Esophagus muscularis mucosa (tissue), 4 donors: ENCODE data around the gene RCE1. TPM values are rescaled to one million over a fixed set of nuclear protein-coding genes. Genes with fewer than 3 reads are reported as not detected.

Source experiments
- DNase-seq: peaks from one replicate; pipeline ENCODE4 v3.0.0-alpha.2; 2017; ENCODE audit errors: extremely low spot score
- H3K27ac ChIP-seq, 4 donors: fragments of 200-600 bp; sonication (generic); replicated peaks in 1 of 4; 1 replicate in 3 of 4; 2 replicates in 1 of 4; pipeline ENCODE4 v1.5.1; 2016 to 2019; ENCODE audit warnings: mild to moderate bottlenecking in 1 of 4
- H3K27me3 ChIP-seq, 4 donors: fragments of 200-600 bp; sonication (generic); one replicate each; pipeline versions ENCODE4 v1.5.1 to v1.6.0; 2016 to 2019
- H3K36me3 ChIP-seq, 4 donors: fragments of 200-600 bp; sonication (generic); one replicate each; pipeline ENCODE4 v1.5.1; 2016 to 2019
- H3K4me1 ChIP-seq, 4 donors: fragments of 200-600 bp; sonication (generic); one replicate each; pipeline ENCODE4 v1.5.1; 2016 to 2019
- H3K4me3 ChIP-seq, 4 donors: fragments of 200-600 bp; sonication (generic); 1 replicate in 2 of 4; 2 replicates in 2 of 4; pipeline ENCODE4 v1.5.1; 2016 to 2019; ENCODE audit warnings: mild to moderate bottlenecking in 4 of 4, moderate library complexity in 1 of 4
- H3K9me3 ChIP-seq, 4 donors: fragments of 200-600 bp; sonication (generic); 1 replicate in 3 of 4; 2 replicates in 1 of 4; pipeline ENCODE4 v1.5.1; 2016 to 2019
- EP300 ChIP-seq: sonication (generic); formaldehyde crosslinking; IDR thresholded peaks from one replicate; pipeline ENCODE4 v1.6.1; 2017; ENCODE audit warnings: antibody characterized with exemption
- POLR2A ChIP-seq: fragments of 450-650 bp; IDR thresholded peaks from one replicate; pipeline ENCODE4 v1.6.1; 2017; ENCODE audit warnings: antibody characterized with exemption, moderate library complexity, mild to moderate bottlenecking, low read depth
- POLR2AphosphoS5 ChIP-seq, 2 donors: sonication (generic); formaldehyde crosslinking; IDR thresholded peaks; one replicate each; pipeline ENCODE4 v1.6.1; 2017; ENCODE audit warnings: antibody characterized with exemption in 2 of 2
- WGBS: methylation state at CpG from one replicate; pipeline ENCODE4 v1.1.5; 2018; 5-methylcytosine and 5-hydroxymethylcytosine counted together
- intact Hi-C: fragments of 100-400 bp; cut with DNase I; formaldehyde crosslinking; loops from one replicate; pipeline ENCODE4 v1.15.1; 2023
- total RNA-seq, 4 donors: library from RNA; depleted of rRNA; stranded (reverse); fragments of >200 nt; gene quantifications; one replicate each; pipeline versions ENCODE4 v1.1.0 to v1.2.1, GENCODE V29; 2016
- TF ChIP-seq, protein P1 (sequence below), 3 experiments: fragments of 200-600 bp in 2 of 3; fragments of 450-650 bp in 1 of 3; sonication (generic) in 2 of 3; IDR thresholded peaks; one replicate each; pipeline ENCODE4 v1.5.1; 2017 to 2019; ENCODE audit warnings: antibody characterized with exemption in 3 of 3, mild to moderate bottlenecking in 2 of 3, moderate library complexity in 1 of 3

RCE1 gene
- total RNA-seq, 4 donors from 2014 or later = 8.7 to 18.2 (median 13.0) TPM

DNA sequence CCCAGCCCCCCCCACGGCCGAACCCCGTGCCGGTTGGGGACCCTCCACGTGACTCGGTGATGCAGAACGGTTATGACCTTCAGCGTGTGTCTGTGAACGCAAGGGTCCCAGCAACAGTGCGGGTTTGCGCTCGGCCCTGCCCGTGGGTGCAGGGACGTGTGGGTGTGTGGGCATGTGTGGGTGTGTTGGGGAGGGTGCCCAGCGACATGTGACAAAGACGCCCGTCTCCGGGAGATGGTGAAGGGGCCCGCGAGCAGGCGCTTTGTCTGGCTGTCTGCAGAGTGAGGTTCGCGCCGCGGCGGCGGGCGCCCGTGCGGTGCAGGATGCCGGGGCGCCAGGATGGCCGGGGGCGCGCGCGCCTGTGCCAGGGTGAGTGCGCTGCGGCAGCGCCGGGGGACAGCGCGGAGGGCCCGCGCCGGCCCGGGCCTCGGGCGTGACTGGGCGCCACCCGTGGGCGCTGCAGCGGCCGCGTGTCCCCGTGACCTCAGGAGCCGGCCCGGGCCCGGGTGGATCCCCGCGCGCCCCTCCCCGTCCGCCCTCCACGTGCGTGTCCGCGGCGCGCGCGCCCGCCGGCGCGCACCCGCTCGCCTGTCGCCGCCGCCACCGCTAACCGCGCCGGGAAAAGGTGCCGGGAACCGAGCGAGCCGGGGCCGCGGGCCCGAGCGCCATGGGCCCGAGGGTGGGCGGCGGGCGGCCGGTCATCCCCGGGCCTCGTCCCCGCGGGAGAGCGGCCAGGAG is 13.4 kb downstream of the RCE1 start, which contains the start of gene LRFN4:
Gene LRFN4 (plus strand): TSS at position 569 of the 738 bp plus-strand sequence. CDS start 681 bp downstream, outside the sequence.
- Histone ChIP-seq H3K36me3 (peaks cover 0 to 18% (median 16%) of the 10 kb centered on the region in 4 donors), H3K4me3 (peak within 1 kb of the TSS; percentile 68 to 82 (median 77)), H3K9me3 (no peaks in the 10 kb centered on the region), H3K27me3 (no peaks in the 10 kb centered on the region), H3K27ac (peak within 1 kb of the TSS; percentile 84 to 92 (median 90)), H3K4me1 (peaks cover 6 to 33% (median 17%) of the 10 kb centered on the region in 4 donors)
- DNase-seq = no peak
- 0% methylated on average over 5 of the region's 103 CpGs for WGBS
- TF ChIP-seq POLR2AphosphoS5 (IDR thresholded peaks at IDR 0.05) (no peak), POLR2A (no peak)
- TF ChIP-seq, protein P1, sequence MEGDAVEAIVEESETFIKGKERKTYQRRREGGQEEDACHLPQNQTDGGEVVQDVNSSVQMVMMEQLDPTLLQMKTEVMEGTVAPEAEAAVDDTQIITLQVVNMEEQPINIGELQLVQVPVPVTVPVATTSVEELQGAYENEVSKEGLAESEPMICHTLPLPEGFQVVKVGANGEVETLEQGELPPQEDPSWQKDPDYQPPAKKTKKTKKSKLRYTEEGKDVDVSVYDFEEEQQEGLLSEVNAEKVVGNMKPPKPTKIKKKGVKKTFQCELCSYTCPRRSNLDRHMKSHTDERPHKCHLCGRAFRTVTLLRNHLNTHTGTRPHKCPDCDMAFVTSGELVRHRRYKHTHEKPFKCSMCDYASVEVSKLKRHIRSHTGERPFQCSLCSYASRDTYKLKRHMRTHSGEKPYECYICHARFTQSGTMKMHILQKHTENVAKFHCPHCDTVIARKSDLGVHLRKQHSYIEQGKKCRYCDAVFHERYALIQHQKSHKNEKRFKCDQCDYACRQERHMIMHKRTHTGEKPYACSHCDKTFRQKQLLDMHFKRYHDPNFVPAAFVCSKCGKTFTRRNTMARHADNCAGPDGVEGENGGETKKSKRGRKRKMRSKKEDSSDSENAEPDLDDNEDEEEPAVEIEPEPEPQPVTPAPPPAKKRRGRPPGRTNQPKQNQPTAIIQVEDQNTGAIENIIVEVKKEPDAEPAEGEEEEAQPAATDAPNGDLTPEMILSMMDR (IDR thresholded peaks at IDR 0.05) = no peak
- intact Hi-C loops = loop anchor here (10.0 kb wide), 1 partner anchor 512 kb away; the partner anchor contains the start of genes B4GAT1 and BRMS1

DNA sequence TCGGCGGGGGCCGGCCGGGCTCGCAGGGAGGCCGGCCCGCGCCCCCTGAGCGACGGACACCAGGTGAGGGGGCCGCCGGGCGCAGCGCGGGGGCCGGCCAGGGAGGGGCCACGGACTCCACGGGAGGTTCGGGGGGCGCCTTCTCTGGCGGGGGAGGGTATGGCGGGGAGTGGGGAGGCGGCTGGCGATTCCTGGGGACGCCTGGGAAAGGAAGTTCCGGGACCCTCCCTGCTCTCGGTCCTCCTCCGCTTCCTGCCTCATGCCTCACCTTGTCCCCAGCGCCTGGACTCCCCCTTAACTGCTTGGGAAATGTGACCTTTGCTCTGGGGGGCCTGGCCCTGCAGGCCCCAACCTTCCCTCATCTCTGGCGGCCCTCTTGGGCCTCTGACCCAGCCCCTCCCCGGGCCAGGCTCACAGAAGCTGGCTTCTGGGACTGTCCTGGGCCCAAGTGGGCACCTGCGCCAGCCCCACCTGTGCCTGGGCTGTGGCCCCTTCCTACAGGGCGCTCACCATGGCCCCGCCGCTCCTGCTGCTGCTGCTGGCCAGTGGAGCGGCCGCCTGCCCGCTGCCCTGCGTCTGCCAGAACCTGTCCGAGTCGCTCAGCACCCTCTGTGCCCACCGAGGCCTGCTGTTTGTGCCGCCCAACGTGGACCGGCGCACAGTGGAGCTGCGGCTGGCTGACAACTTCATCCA is 14.1 kb downstream of the RCE1 start:
- 93% methylated on average over 5 of the region's 47 CpGs for WGBS
- TF ChIP-seq, protein P1 (IDR thresholded peaks at IDR 0.05) = no peak
- no peak for TF ChIP-seq POLR2A
- Histone ChIP-seq H3K27ac (peak overlapping the region; percentile 66 to 92 (median 86)), H3K9me3 (no peaks in the 10 kb centered on the region), H3K4me1 (peaks cover 6 to 33% (median 17%) of the 10 kb centered on the region in 4 donors), H3K4me3 (peak overlapping the region; percentile 68 to 82 (median 77)), H3K27me3 (no peaks in the 10 kb centered on the region), H3K36me3 (peaks cover 0 to 22% (median 16%) of the 10 kb centered on the region in 4 donors)
- no peak for DNase-seq
- intact Hi-C loops = loop anchor here (10.0 kb wide), 1 partner anchor 513 kb away; the partner anchor contains the start of genes B4GAT1 and BRMS1

DNA sequence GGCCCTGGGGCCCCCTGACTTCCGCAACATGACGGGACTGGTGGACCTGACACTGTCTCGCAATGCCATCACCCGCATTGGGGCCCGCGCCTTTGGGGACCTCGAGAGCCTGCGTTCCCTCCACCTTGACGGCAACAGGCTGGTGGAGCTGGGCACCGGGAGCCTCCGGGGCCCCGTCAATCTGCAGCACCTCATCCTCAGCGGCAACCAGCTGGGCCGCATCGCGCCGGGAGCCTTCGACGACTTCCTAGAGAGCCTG is 14.6 kb downstream of the RCE1 start:
- peak overlapping the region in 2 of 4 donors; percentile 66 to 89 for H3K27ac ChIP-seq
- no peak for DNase-seq
- H3K36me3 ChIP-seq = peaks cover 0 to 22% (median 16%) of the 10 kb centered on the region in 4 donors
- H3K27me3 ChIP-seq = no peaks in the 10 kb centered on the region
- no peak for TF ChIP-seq POLR2A
- TF ChIP-seq, protein P1 (IDR thresholded peaks at IDR 0.05) = no peak
- TF ChIP-seq POLR2AphosphoS5 (IDR thresholded peaks at IDR 0.05) = no peak
- TF ChIP-seq EP300 = no peak
- WGBS = 98% methylated on average over 16 of the region's 19 CpGs
- peaks cover 6 to 33% (median 17%) of the 10 kb centered on the region in 4 donors for H3K4me1 ChIP-seq
- no peaks in the 10 kb centered on the region for H3K9me3 ChIP-seq
- intact Hi-C loops = loop anchor here (10.0 kb wide), 1 partner anchor 513 kb away; the partner anchor contains the start of genes B4GAT1 and BRMS1
- no peak overlapping the region for H3K4me3 ChIP-seq

DNA sequence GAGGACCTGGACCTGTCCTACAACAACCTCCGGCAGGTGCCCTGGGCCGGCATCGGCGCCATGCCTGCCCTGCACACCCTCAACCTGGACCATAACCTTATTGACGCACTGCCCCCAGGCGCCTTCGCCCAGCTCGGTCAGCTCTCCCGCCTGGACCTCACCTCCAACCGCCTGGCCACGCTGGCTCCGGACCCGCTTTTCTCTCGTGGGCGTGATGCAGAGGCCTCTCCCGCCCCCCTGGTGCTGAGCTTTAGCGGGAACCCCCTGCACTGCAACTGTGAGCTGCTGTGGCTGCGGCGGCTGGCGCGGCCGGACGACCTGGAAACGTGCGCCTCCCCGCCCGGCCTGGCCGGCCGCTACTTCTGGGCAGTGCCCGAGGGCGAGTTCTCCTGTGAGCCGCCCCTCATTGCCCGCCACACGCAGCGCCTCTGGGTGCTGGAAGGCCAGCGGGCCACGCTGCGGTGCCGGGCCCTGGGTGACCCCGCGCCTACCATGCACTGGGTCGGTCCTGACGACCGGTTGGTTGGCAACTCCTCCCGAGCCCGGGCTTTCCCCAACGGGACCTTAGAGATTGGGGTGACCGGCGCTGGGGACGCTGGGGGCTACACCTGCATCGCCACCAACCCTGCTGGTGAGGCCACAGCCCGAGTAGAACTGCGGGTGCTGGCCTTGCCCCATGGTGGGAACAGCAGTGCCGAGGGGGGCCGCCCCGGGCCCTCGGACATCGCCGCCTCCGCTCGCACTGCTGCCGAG is 15.1 kb downstream of the RCE1 start:
- H3K4me1 ChIP-seq = peaks cover 6 to 33% (median 17%) of the 10 kb centered on the region in 4 donors
- intact Hi-C loops = loop anchor here (10.0 kb wide), 1 partner anchor 514 kb away; the partner anchor contains the start of genes B4GAT1 and BRMS1
- H3K9me3 ChIP-seq = no peaks in the 10 kb centered on the region
- TF ChIP-seq, protein P1 (IDR thresholded peaks at IDR 0.05) = no peak
- TF ChIP-seq POLR2AphosphoS5 (IDR thresholded peaks at IDR 0.05) (no peak), EP300 (no peak), POLR2A (no peak)
- H3K27ac ChIP-seq = no peak overlapping the region
- no peaks in the 10 kb centered on the region for H3K27me3 ChIP-seq
- H3K36me3 ChIP-seq = peaks cover 0 to 22% (median 17%) of the 10 kb centered on the region in 4 donors
- no peak overlapping the region for H3K4me3 ChIP-seq
- 95% methylated on average over 26 of the region's 62 CpGs for WGBS
- DNase-seq = no peak
